HEK293 (cell line): ENCODE measurements around the gene GADD45G.

Source experiments
- BCL11A ChIP-seq: fragments of 450-650 bp; formaldehyde crosslinking; IDR thresholded peaks from 2 replicates; pipeline ENCODE4 v1.5.1; 2016; ENCODE audit warnings: low read depth, missing biosample characterization, missing genetic modification characterization
- BCL6B ChIP-seq: fragments of 450-650 bp; formaldehyde crosslinking; IDR thresholded peaks from 2 replicates; pipeline ENCODE4 v1.5.1; 2017; ENCODE audit warnings: missing biosample characterization, missing genetic modification characterization
- GFI1B ChIP-seq: fragments of 450-650 bp; formaldehyde crosslinking; IDR thresholded peaks from 2 replicates; pipeline ENCODE4 v1.5.1; 2016; ENCODE audit warnings: missing biosample characterization, missing genetic modification characterization
- GLI4 ChIP-seq: fragments of 450-650 bp; formaldehyde crosslinking; IDR thresholded peaks from 2 replicates; pipeline ENCODE4 v1.5.1; 2016; ENCODE audit warnings: missing biosample characterization, missing genetic modification characterization
- GLIS2 ChIP-seq: fragments of 450-650 bp; formaldehyde crosslinking; IDR thresholded peaks from 2 replicates; pipeline ENCODE4 v1.5.1; 2016; ENCODE audit warnings: missing biosample characterization, missing genetic modification characterization
- ZBTB26 ChIP-seq: fragments of 450-650 bp; formaldehyde crosslinking; optimal IDR thresholded peaks from 2 replicates; pipeline ENCODE3; 2016; ENCODE audit warnings: missing biosample characterization, mild to moderate bottlenecking, missing genetic modification characterization
- ZBTB48 ChIP-seq: fragments of 450-650 bp; formaldehyde crosslinking; IDR thresholded peaks from 2 replicates; pipeline ENCODE4 v1.5.1; 2016; ENCODE audit warnings: missing biosample characterization, missing genetic modification characterization
- ZBTB8A ChIP-seq: fragments of 450-650 bp; formaldehyde crosslinking; IDR thresholded peaks from 2 replicates; pipeline ENCODE4 v1.5.1; 2016; ENCODE audit warnings: missing biosample characterization, missing genetic modification characterization
- ZNF114 ChIP-seq: fragments of 450-650 bp; formaldehyde crosslinking; IDR thresholded peaks from 2 replicates; pipeline ENCODE4 v1.5.0; 2017; ENCODE audit warnings: missing biosample characterization, missing genetic modification characterization
- ZNF19 ChIP-seq: fragments of 450-650 bp; formaldehyde crosslinking; IDR thresholded peaks from 2 replicates; pipeline ENCODE4; 2016; ENCODE audit warnings: missing biosample characterization, missing genetic modification characterization, low read depth
- ZNF221 ChIP-seq: fragments of 450-650 bp; formaldehyde crosslinking; IDR thresholded peaks from 2 replicates; pipeline ENCODE4 v1.5.1; 2017; ENCODE audit warnings: missing biosample characterization, missing genetic modification characterization, borderline replicate concordance
- ZNF24 ChIP-seq: fragments of 450-650 bp; formaldehyde crosslinking; IDR thresholded peaks from 2 replicates; pipeline ENCODE4 v1.5.1; 2016; ENCODE audit warnings: missing biosample characterization, missing genetic modification characterization
- ZNF26 ChIP-seq: fragments of 450-650 bp; formaldehyde crosslinking; IDR thresholded peaks from 2 replicates; pipeline ENCODE4 v1.5.1; 2016; ENCODE audit warnings: missing biosample characterization, missing genetic modification characterization
- ZNF266 ChIP-seq: fragments of 450-650 bp; formaldehyde crosslinking; IDR thresholded peaks from 2 replicates; pipeline ENCODE4 v1.5.1; 2016; ENCODE audit warnings: missing biosample characterization, missing genetic modification characterization, low read depth
- ZNF449 ChIP-seq: fragments of 450-650 bp; formaldehyde crosslinking; IDR thresholded peaks from 2 replicates; pipeline ENCODE4 v1.5.1; 2017; ENCODE audit warnings: missing biosample characterization, mild to moderate bottlenecking, missing genetic modification characterization, moderate library complexity
- ZNF514 ChIP-seq: fragments of 450-650 bp; formaldehyde crosslinking; IDR thresholded peaks from 2 replicates; pipeline ENCODE4 v1.5.1; 2016; ENCODE audit warnings: missing biosample characterization, missing genetic modification characterization
- ZNF529 ChIP-seq: fragments of 450-650 bp; formaldehyde crosslinking; IDR thresholded peaks from 2 replicates; pipeline ENCODE4 v1.5.1; 2017; ENCODE audit warnings: missing genetic modification characterization, missing biosample characterization; ENCODE audit not compliant: insufficient replicate concordance
- ZNF530 ChIP-seq: fragments of 450-650 bp; formaldehyde crosslinking; IDR thresholded peaks from 2 replicates; pipeline ENCODE4 v1.5.1; 2016; ENCODE audit warnings: low read depth, missing biosample characterization, missing genetic modification characterization
- ZNF561 ChIP-seq: fragments of 450-650 bp; IDR thresholded peaks from 2 replicates; pipeline ENCODE4 v1.5.1; 2018; ENCODE audit warnings: missing biosample characterization, missing genetic modification characterization, borderline replicate concordance
- ZNF600 ChIP-seq: fragments of 450-650 bp; formaldehyde crosslinking; IDR thresholded peaks from 2 replicates; pipeline ENCODE4 v1.5.1; 2016; ENCODE audit warnings: missing biosample characterization, missing genetic modification characterization
- ZNF777 ChIP-seq: fragments of 450-650 bp; formaldehyde crosslinking; IDR thresholded peaks from 2 replicates; pipeline ENCODE4 v1.5.1; 2017; ENCODE audit warnings: missing biosample characterization, missing genetic modification characterization, borderline replicate concordance
- ZNF785 ChIP-seq: fragments of 450-650 bp; formaldehyde crosslinking; IDR thresholded peaks from 2 replicates; pipeline ENCODE4 v1.5.1; 2016; ENCODE audit warnings: missing biosample characterization, missing genetic modification characterization
- ZNF830 ChIP-seq: fragments of 450-650 bp; IDR thresholded peaks from 2 replicates; pipeline ENCODE4 v1.5.0; 2018; ENCODE audit warnings: missing biosample characterization, missing genetic modification characterization, low read depth, mild to moderate bottlenecking, moderate library complexity
- ZNF843 ChIP-seq: fragments of 450-650 bp; formaldehyde crosslinking; IDR thresholded peaks from 2 replicates; pipeline ENCODE4 v1.5.1; 2016; ENCODE audit warnings: missing biosample characterization, missing genetic modification characterization
- TF ChIP-seq, protein P1 (sequence below): fragments of 450-650 bp; formaldehyde crosslinking; IDR thresholded peaks from 2 replicates; pipeline ENCODE4 v1.5.1; 2017; ENCODE audit warnings: missing biosample characterization, missing genetic modification characterization
- TF ChIP-seq, protein P2 (sequence below): fragments of 450-650 bp; formaldehyde crosslinking; IDR thresholded peaks from 2 replicates; pipeline ENCODE4 v1.5.1; 2016; ENCODE audit warnings: missing biosample characterization, missing genetic modification characterization
- TF ChIP-seq, protein P3 (sequence below): IDR thresholded peaks from 2 replicates; pipeline ENCODE4 v1.6.1; 2011; ENCODE audit warnings: mild to moderate bottlenecking, low read depth, low read length, borderline replicate concordance

GADD45G gene

GRCh38 chr9:89606049-89606623 lies 1.3 kb downstream of the GADD45G start (continued):
- TF ChIP-seq ZNF785 (no peak), ZNF19 (tag by site-specific recombination) (no peak), ZNF830 (tag by site-specific recombination) (no peak), BCL6B (tag by site-specific recombination) (no peak), ZBTB8A (tag by site-specific recombination) (peak; percentile 77), BCL11A (no peak), ZNF600 (tag by site-specific recombination) (peak; percentile 70), ZNF26 (tag by site-specific recombination) (no peak), ZNF561 (tag by site-specific recombination) (0 out of 2 replicates have a peak, but pooled peaks have one; percentile 48), ZNF449 (0 out of 2 replicates have a peak, but pooled peaks have one; percentile 14), ZBTB48 (tag by site-specific recombination) (0 out of 2 replicates have a peak, but pooled peaks have one; percentile 5), ZBTB26 (tag by site-specific recombination) (peak; percentile 69), GLIS2 (tag by site-specific recombination) (peak; percentile 95), ZNF514 (tag by site-specific recombination) (no peak), ZNF266 (tag by site-specific recombination) (no peak), ZNF843 (no peak), ZNF24 (tag by site-specific recombination) (no peak), ZNF221 (tag by site-specific recombination) (no peak), ZNF777 (peak; percentile 71; the same call in 1 of the 2 replicates), ZNF529 (no peak), ZNF530 (tag by site-specific recombination) (no peak), GLI4 (tag by site-specific recombination) (no peak), ZNF114 (no peak), GFI1B (tag by site-specific recombination) (no peak)
- TF ChIP-seq, protein P1, sequence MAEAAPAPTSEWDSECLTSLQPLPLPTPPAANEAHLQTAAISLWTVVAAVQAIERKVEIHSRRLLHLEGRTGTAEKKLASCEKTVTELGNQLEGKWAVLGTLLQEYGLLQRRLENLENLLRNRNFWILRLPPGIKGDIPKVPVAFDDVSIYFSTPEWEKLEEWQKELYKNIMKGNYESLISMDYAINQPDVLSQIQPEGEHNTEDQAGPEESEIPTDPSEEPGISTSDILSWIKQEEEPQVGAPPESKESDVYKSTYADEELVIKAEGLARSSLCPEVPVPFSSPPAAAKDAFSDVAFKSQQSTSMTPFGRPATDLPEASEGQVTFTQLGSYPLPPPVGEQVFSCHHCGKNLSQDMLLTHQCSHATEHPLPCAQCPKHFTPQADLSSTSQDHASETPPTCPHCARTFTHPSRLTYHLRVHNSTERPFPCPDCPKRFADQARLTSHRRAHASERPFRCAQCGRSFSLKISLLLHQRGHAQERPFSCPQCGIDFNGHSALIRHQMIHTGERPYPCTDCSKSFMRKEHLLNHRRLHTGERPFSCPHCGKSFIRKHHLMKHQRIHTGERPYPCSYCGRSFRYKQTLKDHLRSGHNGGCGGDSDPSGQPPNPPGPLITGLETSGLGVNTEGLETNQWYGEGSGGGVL (tag by site-specific recombination) = no peak; the same call in 1 of the 2 replicates
- TF ChIP-seq, protein P2, sequence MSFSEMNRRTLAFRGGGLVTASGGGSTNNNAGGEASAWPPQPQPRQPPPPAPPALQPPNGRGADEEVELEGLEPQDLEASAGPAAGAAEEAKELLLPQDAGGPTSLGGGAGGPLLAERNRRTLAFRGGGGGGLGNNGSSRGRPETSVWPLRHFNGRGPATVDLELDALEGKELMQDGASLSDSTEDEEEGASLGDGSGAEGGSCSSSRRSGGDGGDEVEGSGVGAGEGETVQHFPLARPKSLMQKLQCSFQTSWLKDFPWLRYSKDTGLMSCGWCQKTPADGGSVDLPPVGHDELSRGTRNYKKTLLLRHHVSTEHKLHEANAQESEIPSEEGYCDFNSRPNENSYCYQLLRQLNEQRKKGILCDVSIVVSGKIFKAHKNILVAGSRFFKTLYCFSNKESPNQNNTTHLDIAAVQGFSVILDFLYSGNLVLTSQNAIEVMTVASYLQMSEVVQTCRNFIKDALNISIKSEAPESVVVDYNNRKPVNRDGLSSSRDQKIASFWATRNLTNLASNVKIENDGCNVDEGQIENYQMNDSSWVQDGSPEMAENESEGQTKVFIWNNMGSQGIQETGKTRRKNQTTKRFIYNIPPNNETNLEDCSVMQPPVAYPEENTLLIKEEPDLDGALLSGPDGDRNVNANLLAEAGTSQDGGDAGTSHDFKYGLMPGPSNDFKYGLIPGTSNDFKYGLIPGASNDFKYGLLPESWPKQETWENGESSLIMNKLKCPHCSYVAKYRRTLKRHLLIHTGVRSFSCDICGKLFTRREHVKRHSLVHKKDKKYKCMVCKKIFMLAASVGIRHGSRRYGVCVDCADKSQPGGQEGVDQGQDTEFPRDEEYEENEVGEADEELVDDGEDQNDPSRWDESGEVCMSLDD (tag by site-specific recombination) = no peak
- TF ChIP-seq, protein P3, sequence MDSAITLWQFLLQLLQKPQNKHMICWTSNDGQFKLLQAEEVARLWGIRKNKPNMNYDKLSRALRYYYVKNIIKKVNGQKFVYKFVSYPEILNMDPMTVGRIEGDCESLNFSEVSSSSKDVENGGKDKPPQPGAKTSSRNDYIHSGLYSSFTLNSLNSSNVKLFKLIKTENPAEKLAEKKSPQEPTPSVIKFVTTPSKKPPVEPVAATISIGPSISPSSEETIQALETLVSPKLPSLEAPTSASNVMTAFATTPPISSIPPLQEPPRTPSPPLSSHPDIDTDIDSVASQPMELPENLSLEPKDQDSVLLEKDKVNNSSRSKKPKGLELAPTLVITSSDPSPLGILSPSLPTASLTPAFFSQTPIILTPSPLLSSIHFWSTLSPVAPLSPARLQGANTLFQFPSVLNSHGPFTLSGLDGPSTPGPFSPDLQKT = no peak
